ENCODE data around the gene IPO9.

The IPO9 gene

DNA sequence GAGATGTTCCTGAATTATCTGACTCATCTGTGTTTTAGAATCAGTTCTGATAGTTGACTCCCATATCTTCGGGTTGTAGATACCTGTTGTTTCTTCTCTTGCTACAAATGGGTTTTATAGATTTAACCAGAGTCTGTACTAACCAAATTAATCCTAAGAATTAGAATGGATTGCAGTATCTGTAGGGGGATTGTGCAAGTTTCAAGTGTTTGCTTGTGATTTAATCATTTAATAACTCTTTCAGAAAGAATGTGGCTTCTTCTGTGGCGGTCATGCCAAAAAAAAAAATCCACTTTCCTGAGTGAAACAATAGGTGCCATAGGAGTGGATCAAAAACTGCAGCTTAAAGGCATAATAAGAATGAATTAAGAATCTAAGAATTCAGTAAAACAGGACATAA lies 9.4 kb downstream of the IPO9 start:
- TF ChIP-seq SIN3A (IDR thresholded peaks at IDR 0.05; ENCODE audit: borderline replicate concordance, insufficient read depth, low read length), result no peak

- TF ChIP-seq REST (IDR thresholded peaks at IDR 0.05; ENCODE audit: insufficient read depth in 1 of 2, low read depth in 2 of 2, low read length in 2 of 2) (no peak), FOXP2 (optimal IDR thresholded peaks at IDR 0.05; ENCODE audit: borderline replicate concordance, extremely low read depth, extremely low read length, insufficient read depth) (no peak), TAF1 (IDR thresholded peaks at IDR 0.05; ENCODE audit: borderline replicate concordance, insufficient read depth, low read length) (no peak), POLR2AphosphoS5 (IDR thresholded peaks at IDR 0.05; ENCODE audit: low read depth, low read length) (no peak), SIN3A (IDR thresholded peaks at IDR 0.05; ENCODE audit: borderline replicate concordance, insufficient read depth, low read length) (no peak)
Measured at GRCh38 chr1:201840055-201840454, 11.1 kb downstream of the IPO9 start.

GRCh38 chr1:201840490-201840889 lies 11.5 kb downstream of the IPO9 start:
- TF ChIP-seq FOXP2 (optimal IDR thresholded peaks at IDR 0.05; ENCODE audit: borderline replicate concordance, extremely low read depth, extremely low read length, insufficient read depth) (no peak), POLR2AphosphoS5 (IDR thresholded peaks at IDR 0.05; ENCODE audit: low read depth, low read length) (no peak), TAF1 (IDR thresholded peaks at IDR 0.05; ENCODE audit: borderline replicate concordance, insufficient read depth, low read length) (no peak), REST (IDR thresholded peaks at IDR 0.05; ENCODE audit: insufficient read depth in 1 of 2, low read depth in 2 of 2, low read length in 2 of 2) (no peak), SIN3A (IDR thresholded peaks at IDR 0.05; ENCODE audit: borderline replicate concordance, insufficient read depth, low read length) (no peak)

- TF ChIP-seq TAF1 (IDR thresholded peaks at IDR 0.05; ENCODE audit: borderline replicate concordance, insufficient read depth, low read length), result no peak
- no peak for TF ChIP-seq SIN3A (IDR thresholded peaks at IDR 0.05; ENCODE audit: borderline replicate concordance, insufficient read depth, low read length)
- TF ChIP-seq FOXP2 (optimal IDR thresholded peaks at IDR 0.05; ENCODE audit: borderline replicate concordance, extremely low read depth, extremely low read length, insufficient read depth), result no peak
- no peak for TF ChIP-seq REST (IDR thresholded peaks at IDR 0.05; ENCODE audit: insufficient read depth in 1 of 2, low read depth in 2 of 2, low read length in 2 of 2)
- no peak for TF ChIP-seq POLR2AphosphoS5 (IDR thresholded peaks at IDR 0.05; ENCODE audit: low read depth, low read length)
Measured at GRCh38 chr1:201841265-201841912, 12.4 kb downstream of the IPO9 start.

DNA sequence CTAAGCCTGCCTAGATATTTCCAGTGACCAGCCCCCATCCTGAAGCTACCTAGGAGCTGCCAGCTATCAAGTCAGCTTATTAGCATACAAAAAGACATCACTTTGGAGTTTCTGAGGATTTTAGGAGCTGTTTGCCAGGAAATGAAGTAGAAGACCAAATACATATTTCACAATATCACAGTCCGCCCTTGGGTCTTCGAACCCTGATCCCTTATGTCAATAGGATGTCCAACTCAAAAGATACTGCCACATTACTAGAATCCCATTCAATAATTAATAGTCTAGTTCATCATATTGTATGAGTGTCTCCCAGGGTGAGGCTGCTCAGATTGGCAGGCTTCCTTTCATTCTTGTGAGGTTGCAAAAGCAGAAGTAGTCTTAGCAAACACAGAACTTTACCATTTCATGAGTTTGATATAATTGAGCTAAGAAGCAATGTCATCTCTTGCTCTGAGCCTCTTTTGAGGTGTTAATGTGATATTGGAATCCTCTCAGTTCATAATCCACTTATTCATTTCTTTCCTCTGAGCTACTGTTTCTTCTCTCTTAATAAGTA lies 13.6 kb downstream of the IPO9 start:
- TF ChIP-seq TAF1 (IDR thresholded peaks at IDR 0.05; ENCODE audit: borderline replicate concordance, insufficient read depth, low read length), result no peak
- no peak for TF ChIP-seq FOXP2 (optimal IDR thresholded peaks at IDR 0.05; ENCODE audit: borderline replicate concordance, extremely low read depth, extremely low read length, insufficient read depth)
- no peak for TF ChIP-seq SIN3A (IDR thresholded peaks at IDR 0.05; ENCODE audit: borderline replicate concordance, insufficient read depth, low read length)
- TF ChIP-seq REST (IDR thresholded peaks at IDR 0.05; ENCODE audit: insufficient read depth in 1 of 2, low read depth in 2 of 2, low read length in 2 of 2), result no peak
- TF ChIP-seq POLR2AphosphoS5 (IDR thresholded peaks at IDR 0.05; ENCODE audit: low read depth, low read length), result no peak
